A549 (cell line): Measurements from ENCODE around the gene LRRC8E. TPM values are rescaled to one million over a fixed set of nuclear protein-coding genes. Genes with fewer than 3 reads are reported as not detected.

Source experiments
- ATAC-seq, 2 experiments: fragments of 200-7000 bp in 1 of 2; fragments of >200 bp in 1 of 2; cut with Nextera tagmentation in 1 of 2; cut with Tn5 transposase in 1 of 2; 3 replicates each; pipeline versions ENCODE4 v1.8.0 to v1.9.1; 2018 to 2020; ENCODE audit warnings: mild to moderate bottlenecking in 1 of 2, moderate library complexity in 1 of 2
- CTCF ChIA-PET: fragments of 300-600 bp; sonication (Branson Sonifier 250); formaldehyde crosslinking; extraction: SDS; loops from one replicate; lab custom pipeline; 2021; ENCODE audit warnings: antibody characterized with exemption, inconsistent platforms; lab: Yijun Ruan, JAX
- POLR2A ChIA-PET: fragments of 350-600 bp; formaldehyde crosslinking; extraction: SDS; loops from one replicate; lab custom pipeline; 2021; ENCODE audit warnings: antibody characterized with exemption, inconsistent platforms; lab: Yijun Ruan, JAX
- DNase-seq, 2 experiments: peaks; one replicate each; pipeline versions ENCODE4 v3.0.0 to v3.0.0-alpha.2; 2011 to 2016; ENCODE audit warnings: low read depth in 1 of 2, low spot score in 1 of 2
- FAIRE-seq: peaks from 2 replicates; lab custom pipeline; 2011; peaks lifted over from hg19 to GRCh38; lab: Jason Lieb, UNC
- H3K27ac ChIP-seq, 2 experiments: fragments of >200 bp; sonication (Bioruptor Twin); formaldehyde crosslinking; 3 replicates each; pipeline ENCODE4 v1.5.1; 2016 to 2017
- H3K4me1 ChIP-seq: fragments of >200 bp; sonication (Bioruptor Twin); formaldehyde crosslinking; 3 replicates; pipeline ENCODE4 v1.6.1; 2016
- H3K4me2 ChIP-seq: fragments of >200 bp; sonication (Bioruptor Twin); formaldehyde crosslinking; 3 replicates; pipeline ENCODE4 v1.6.1; 2016
- H3K4me3 ChIP-seq: fragments of >200 bp; sonication (Bioruptor Twin); formaldehyde crosslinking; 3 replicates; pipeline ENCODE4 v1.5.1; 2016
- H3K9me3 ChIP-seq: fragments of >200 bp; sonication (Bioruptor Twin); formaldehyde crosslinking; 3 replicates; pipeline ENCODE4 v1.6.1; 2016
- BHLHE40 ChIP-seq: IDR thresholded peaks from 2 replicates; pipeline ENCODE4 v1.6.1; 2012; ENCODE audit warnings: low read depth, low read length, inconsistent platforms
- CBX2 ChIP-seq: fragments of 200-600 bp; sonication (generic); IDR thresholded peaks from 2 replicates; pipeline ENCODE4 v1.6.1; 2016; ENCODE audit warnings: low read depth, mild to moderate bottlenecking, borderline replicate concordance
- EHMT2 ChIP-seq: fragments of 200-600 bp; sonication (generic); IDR thresholded peaks from 2 replicates; pipeline ENCODE4 v1.6.1; 2016; ENCODE audit warnings: antibody characterized with exemption, low read depth, mild to moderate bottlenecking, moderate library complexity
- ELK1 ChIP-seq: fragments of 150-350 bp; IDR thresholded peaks from 2 replicates; pipeline ENCODE4 v1.6.1; 2014; ENCODE audit warnings: low read depth, mild to moderate bottlenecking, low read length
- ESRRA ChIP-seq: fragments of 150-350 bp; IDR thresholded peaks from 2 replicates; pipeline ENCODE4 v1.6.1; 2014; ENCODE audit warnings: mild to moderate bottlenecking, low read length, borderline replicate concordance
- HDAC2 ChIP-seq: fragments of 200-600 bp; sonication (generic); IDR thresholded peaks from 2 replicates; pipeline ENCODE4 v1.6.1; 2016
- HEYL ChIP-seq: fragments of 250-450 bp; sonication (Bioruptor Pico); IDR thresholded peaks from 2 replicates; pipeline ENCODE4 v1.8.0; 2021; ENCODE audit warnings: mild to moderate bottlenecking, moderate library complexity
- HOXA7 ChIP-seq: fragments of 250-450 bp; sonication (Bioruptor Pico); IDR thresholded peaks from 2 replicates; pipeline ENCODE4 v1.5.0; 2020; ENCODE audit warnings: mild to moderate bottlenecking, moderate library complexity
- HOXB13 ChIP-seq: fragments of 250-450 bp; sonication (Bioruptor Pico); IDR thresholded peaks from 2 replicates; pipeline ENCODE4 v1.5.0; 2020; ENCODE audit warnings: low read depth, mild to moderate bottlenecking, moderate library complexity
- JUN ChIP-seq, 2 experiments: fragments of >200 bp; sonication (Bioruptor Twin); formaldehyde crosslinking; IDR thresholded peaks; 2 replicates in 1 of 2; 3 replicates in 1 of 2; pipeline ENCODE4 v1.6.1; 2016 to 2017
- JUNB ChIP-seq: fragments of >200 bp; sonication (Bioruptor Twin); formaldehyde crosslinking; IDR thresholded peaks from 2 replicates; pipeline ENCODE4 v1.6.1; 2016
- KDM1A ChIP-seq: fragments of 200-600 bp; sonication (generic); IDR thresholded peaks from 2 replicates; pipeline ENCODE4 v1.6.1; 2016; ENCODE audit warnings: low read depth, mild to moderate bottlenecking
- KDM5A ChIP-seq: fragments of 200-600 bp; sonication (generic); IDR thresholded peaks from 2 replicates; pipeline ENCODE4 v1.6.1; 2016; ENCODE audit warnings: antibody characterized with exemption, mild to moderate bottlenecking
- MAFK ChIP-seq: fragments of 450-650 bp; IDR thresholded peaks from 2 replicates; pipeline ENCODE4 v1.6.1; 2014; ENCODE audit not compliant: partially characterized antibody
- MAX ChIP-seq: IDR thresholded peaks from 2 replicates; pipeline ENCODE4 v1.6.1; 2012
- NPAS2 ChIP-seq: fragments of 250-450 bp; sonication (Bioruptor Pico); IDR thresholded peaks from 2 replicates; pipeline ENCODE4 v1.8.0; 2022; ENCODE audit warnings: mild to moderate bottlenecking, moderate library complexity, borderline replicate concordance
- NR3C1 ChIP-seq: fragments of >200 bp; sonication (Bioruptor Twin); formaldehyde crosslinking; IDR thresholded peaks from 3 replicates; pipeline ENCODE4 v1.6.1; 2017
- PHF8 ChIP-seq: fragments of 200-600 bp; sonication (generic); IDR thresholded peaks from 2 replicates; pipeline ENCODE4 v1.6.1; 2016; ENCODE audit warnings: low read depth, mild to moderate bottlenecking, antibody characterized with exemption, moderate library complexity, borderline replicate concordance
- POLR2A ChIP-seq: IDR thresholded peaks from 2 replicates; pipeline ENCODE4 v1.6.1; 2012; ENCODE audit warnings: mild to moderate bottlenecking, low read length
- RAD21 ChIP-seq, 2 experiments: fragments of >200 bp in 1 of 2; sonication (Bioruptor Twin) in 1 of 2; formaldehyde crosslinking in 1 of 2; IDR thresholded peaks in 1 of 2; conservative IDR thresholded peaks in 1 of 2; 2 replicates in 1 of 2; 3 replicates in 1 of 2; pipeline ENCODE4 v1.6.1; 2012 to 2018; ENCODE audit warnings: inconsistent platforms in 1 of 2
- RCOR1 ChIP-seq: fragments of 150-350 bp; IDR thresholded peaks from 2 replicates; pipeline ENCODE4 v1.6.1; 2014; ENCODE audit warnings: antibody characterized with exemption, low read length, low read depth
- SMC3 ChIP-seq: fragments of >200 bp; sonication (Bioruptor Twin); formaldehyde crosslinking; IDR thresholded peaks from 3 replicates; pipeline ENCODE4 v1.6.1; 2018; ENCODE audit warnings: inconsistent platforms
- ZC3H11A ChIP-seq: fragments of 450-650 bp; IDR thresholded peaks from 2 replicates; pipeline ENCODE4 v1.6.1; 2014; ENCODE audit warnings: antibody characterized with exemption, mild to moderate bottlenecking
- ZNF302 ChIP-seq: fragments of 250-450 bp; sonication (Bioruptor Pico); IDR thresholded peaks from 2 replicates; pipeline ENCODE4 v1.9.0; 2021; ENCODE audit warnings: inconsistent platforms, mild to moderate bottlenecking, moderate library complexity
- WGBS: methylation state at CpG from one replicate; pipeline ENCODE4 v1.1.6; 2017; ENCODE audit errors: missing lambda C conversion rate; 5-methylcytosine and 5-hydroxymethylcytosine counted together
- polyA plus RNA-seq, 4 experiments: library from polyadenylated mRNA; depleted of rRNA in 3 of 4; stranded (reverse); fragments of >200 nt; fragmentation: RNase III in 1 of 4; extraction: RNeasy Plus Mini Kit Qiagen cat#74134 plus additional on column Dnase treatment in 1 of 4; gene quantifications; 2 replicates in 3 of 4; 3 replicates in 1 of 4; pipeline ENCODE4 v1.2.3, GENCODE V29; 2011 to 2017
- TF ChIP-seq, protein P1 (sequence below): IDR thresholded peaks from 2 replicates; pipeline ENCODE4 v1.6.1; 2012; ENCODE audit warnings: low read depth, borderline replicate concordance
- TF ChIP-seq, protein P2 (sequence below): fragments of 250-450 bp; sonication (Bioruptor Pico); IDR thresholded peaks from 2 replicates; pipeline ENCODE4 v1.5.0; 2021; ENCODE audit warnings: mild to moderate bottlenecking, moderate library complexity, borderline replicate concordance
- TF ChIP-seq, protein P3 (sequence below): fragments of >200 bp; sonication (Bioruptor Twin); formaldehyde crosslinking; IDR thresholded peaks from 3 replicates; pipeline ENCODE4 v1.5.1; 2016
- TF ChIP-seq, protein P4 (sequence below): fragments of >200 bp; sonication (Bioruptor Twin); formaldehyde crosslinking; IDR thresholded peaks from 2 replicates; pipeline ENCODE4 v1.6.1; 2016

LRRC8E gene
- polyA plus RNA-seq, 2 of the 4 experiments (the other 2 are of a cell fraction): 4.0 to 4.4 TPM

DNA sequence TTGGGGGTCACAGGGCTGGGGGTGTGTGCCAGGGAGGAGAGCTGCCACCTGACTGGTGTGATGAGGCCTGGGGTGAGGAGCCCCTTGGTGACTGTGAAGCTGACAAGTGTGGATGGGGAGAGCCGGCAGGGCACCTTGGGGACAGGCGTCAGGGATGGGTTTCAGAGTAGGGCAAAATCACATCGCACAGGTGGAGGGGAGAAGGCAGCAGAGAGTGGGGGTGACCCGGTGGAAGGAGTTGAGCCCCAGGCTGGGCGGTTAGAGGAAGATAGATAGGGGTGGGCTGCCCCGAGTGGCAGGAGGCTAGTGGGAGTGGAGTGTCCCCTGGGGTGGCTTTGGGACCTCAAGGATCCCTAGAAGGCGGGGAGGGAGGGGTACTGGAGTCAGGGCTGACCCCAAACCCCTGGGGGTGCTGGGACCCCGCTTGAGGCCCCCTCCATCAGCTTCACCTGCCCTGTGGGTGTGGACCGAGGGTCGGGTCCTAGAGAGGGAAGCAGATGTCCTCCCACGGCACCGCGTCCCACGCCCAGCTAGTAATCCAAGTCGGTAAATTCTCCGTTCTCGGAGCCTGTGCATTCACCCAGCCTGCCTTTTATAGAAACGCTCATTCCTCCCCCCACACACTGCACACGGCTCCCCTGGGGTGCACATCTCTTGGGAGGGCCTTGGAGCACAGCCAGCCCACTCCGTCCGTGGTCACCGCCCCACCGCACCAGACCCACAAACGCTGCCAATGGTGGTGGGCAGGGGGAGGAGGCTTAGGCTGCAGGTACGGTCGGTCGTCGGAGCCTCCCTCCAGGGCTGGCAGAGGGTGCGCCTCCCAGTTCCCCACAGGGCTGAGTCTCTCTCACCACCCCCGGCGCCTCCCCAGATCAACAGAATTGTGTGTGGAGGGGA is 35.2 kb downstream of the LRRC8E start:
- ChIA-PET CTCF (interaction anchor here (0.7 to 2.5 kb wide), 6 partner anchors 8 to 71 kb away, joined by 3 to 17 read pairs (median 4); partner anchors contain the start of genes MAP2K7 and TIMM44), POLR2A (interaction anchor here (0.6 kb wide), 1 partner anchor 20 kb away, joined by 3 read pairs; the partner anchor contains the start of gene MAP2K7)
- Histone ChIP-seq H3K4me1 (peaks cover 21% of the 10 kb centered on the region), H3K27ac (no peak overlapping the region), H3K9me3 (no peaks in the 10 kb centered on the region), H3K4me3 (no peak overlapping the region), H3K4me2 (no peak overlapping the region)
- WGBS: 89% methylated on average over 30 of the region's 31 CpGs
- FAIRE-seq: no peak
- TF ChIP-seq KDM1A (no peak), SMC3 (no peak), RCOR1 (no peak), NPAS2 (CRISPR knock-in tag) (no peak), EHMT2 (no peak), MAX (no peak), NR3C1 (no peak), HDAC2 (no peak), HEYL (CRISPR knock-in tag) (no peak), MAFK (no peak), ZC3H11A (no peak), PHF8 (no peak), JUN (IDR thresholded peaks at IDR 0.05) (no peak), HOXA7 (no peak), RAD21 (conservative IDR thresholded peaks at IDR 0.05 in 1 of 2, IDR thresholded peaks at IDR 0.05 in 1 of 2) (no peak), HOXB13 (CRISPR knock-in tag) (no peak)
- TF ChIP-seq, protein P1, sequence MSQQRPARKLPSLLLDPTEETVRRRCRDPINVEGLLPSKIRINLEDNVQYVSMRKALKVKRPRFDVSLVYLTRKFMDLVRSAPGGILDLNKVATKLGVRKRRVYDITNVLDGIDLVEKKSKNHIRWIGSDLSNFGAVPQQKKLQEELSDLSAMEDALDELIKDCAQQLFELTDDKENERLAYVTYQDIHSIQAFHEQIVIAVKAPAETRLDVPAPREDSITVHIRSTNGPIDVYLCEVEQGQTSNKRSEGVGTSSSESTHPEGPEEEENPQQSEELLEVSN: no peak
- TF ChIP-seq, protein P2, sequence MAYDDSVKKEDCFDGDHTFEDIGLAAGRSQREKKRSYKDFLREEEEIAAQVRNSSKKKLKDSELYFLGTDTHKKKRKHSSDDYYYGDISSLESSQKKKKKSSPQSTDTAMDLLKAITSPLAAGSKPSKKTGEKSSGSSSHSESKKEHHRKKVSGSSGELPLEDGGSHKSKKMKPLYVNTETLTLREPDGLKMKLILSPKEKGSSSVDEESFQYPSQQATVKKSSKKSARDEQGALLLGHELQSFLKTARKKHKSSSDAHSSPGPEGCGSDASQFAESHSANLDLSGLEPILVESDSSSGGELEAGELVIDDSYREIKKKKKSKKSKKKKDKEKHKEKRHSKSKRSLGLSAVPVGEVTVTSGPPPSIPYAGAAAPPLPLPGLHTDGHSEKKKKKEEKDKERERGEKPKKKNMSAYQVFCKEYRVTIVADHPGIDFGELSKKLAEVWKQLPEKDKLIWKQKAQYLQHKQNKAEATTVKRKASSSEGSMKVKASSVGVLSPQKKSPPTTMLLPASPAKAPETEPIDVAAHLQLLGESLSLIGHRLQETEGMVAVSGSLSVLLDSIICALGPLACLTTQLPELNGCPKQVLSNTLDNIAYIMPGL (CRISPR knock-in tag): no peak
- ATAC-seq: no peak
- no peak for DNase-seq

- H3K9me3 ChIP-seq: no peaks in the 10 kb centered on the region
- ChIA-PET POLR2A (no interaction called here), CTCF (interaction anchor here (0.7 to 2.5 kb wide), 4 partner anchors 9 to 71 kb away, joined by 3 to 17 read pairs (median 6); partner anchors contain the start of gene TIMM44)
- H3K27ac ChIP-seq: no peak overlapping the region
- peaks cover 28% of the 10 kb centered on the region for H3K4me1 ChIP-seq
- FAIRE-seq (no peak), ATAC-seq (no peak), DNase-seq (no peak)
- no peak overlapping the region for H3K4me3 ChIP-seq
- WGBS: 72% methylated on average over 5 of the region's 12 CpGs
- no peak for TF ChIP-seq CBX2
- TF ChIP-seq HOXA7: no peak
- TF ChIP-seq HOXB13 (CRISPR knock-in tag): no peak
- no peak for TF ChIP-seq BHLHE40
- no peak for TF ChIP-seq JUNB
- TF ChIP-seq KDM5A: no peak
- TF ChIP-seq, protein P3, sequence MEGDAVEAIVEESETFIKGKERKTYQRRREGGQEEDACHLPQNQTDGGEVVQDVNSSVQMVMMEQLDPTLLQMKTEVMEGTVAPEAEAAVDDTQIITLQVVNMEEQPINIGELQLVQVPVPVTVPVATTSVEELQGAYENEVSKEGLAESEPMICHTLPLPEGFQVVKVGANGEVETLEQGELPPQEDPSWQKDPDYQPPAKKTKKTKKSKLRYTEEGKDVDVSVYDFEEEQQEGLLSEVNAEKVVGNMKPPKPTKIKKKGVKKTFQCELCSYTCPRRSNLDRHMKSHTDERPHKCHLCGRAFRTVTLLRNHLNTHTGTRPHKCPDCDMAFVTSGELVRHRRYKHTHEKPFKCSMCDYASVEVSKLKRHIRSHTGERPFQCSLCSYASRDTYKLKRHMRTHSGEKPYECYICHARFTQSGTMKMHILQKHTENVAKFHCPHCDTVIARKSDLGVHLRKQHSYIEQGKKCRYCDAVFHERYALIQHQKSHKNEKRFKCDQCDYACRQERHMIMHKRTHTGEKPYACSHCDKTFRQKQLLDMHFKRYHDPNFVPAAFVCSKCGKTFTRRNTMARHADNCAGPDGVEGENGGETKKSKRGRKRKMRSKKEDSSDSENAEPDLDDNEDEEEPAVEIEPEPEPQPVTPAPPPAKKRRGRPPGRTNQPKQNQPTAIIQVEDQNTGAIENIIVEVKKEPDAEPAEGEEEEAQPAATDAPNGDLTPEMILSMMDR: no peak
- no peak for TF ChIP-seq POLR2A
- no peak for TF ChIP-seq NR3C1
- TF ChIP-seq PHF8: no peak
- no peak for TF ChIP-seq KDM1A
- TF ChIP-seq SMC3: no peak
- TF ChIP-seq, protein P4, sequence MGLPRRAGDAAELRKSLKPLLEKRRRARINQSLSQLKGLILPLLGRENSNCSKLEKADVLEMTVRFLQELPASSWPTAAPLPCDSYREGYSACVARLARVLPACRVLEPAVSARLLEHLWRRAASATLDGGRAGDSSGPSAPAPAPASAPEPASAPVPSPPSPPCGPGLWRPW: no peak
- TF ChIP-seq ESRRA: no peak
- TF ChIP-seq EHMT2: no peak
- no peak for TF ChIP-seq ELK1
- TF ChIP-seq ZNF302: no peak
- no peak overlapping the region for H3K4me2 ChIP-seq
Measured at GRCh38 chr19:7924241-7924640, 35.9 kb downstream of the LRRC8E start.
